B cell (primary cell): ENCODE results near the gene TSSC4. TPM values are rescaled to one million over a fixed set of nuclear protein-coding genes. Genes with fewer than 3 reads are reported as not detected.

Experiments
- ATAC-seq: fragments of 200-7000 bp; cut with Tn5 transposase; one replicate; pipeline ENCODE4 v1.10.0; 2021; ENCODE audit warnings: low read depth, mild to moderate bottlenecking, moderate number of reproducible peaks, moderate library complexity
- CTCF ChIA-PET: fragments of 350-600 bp; sonication (Branson Sonifier 250); formaldehyde crosslinking; loops from one replicate; lab custom pipeline; 2021; ENCODE audit warnings: antibody characterized with exemption, inconsistent platforms; lab: Charles Lee
- POLR2A ChIA-PET: fragments of 350-600 bp; sonication (Branson Sonifier 250); formaldehyde crosslinking; loops from one replicate; lab custom pipeline; 2021; ENCODE audit warnings: antibody characterized with exemption; lab: Charles Lee
- DNase-seq: peaks from one replicate; pipeline ENCODE4 v3.0.0; 2013
- H2AFZ ChIP-seq: 2 replicates; pipeline ENCODE4 v1.6.1; 2012; ENCODE audit warnings: mild to moderate bottlenecking, low read depth, low read length; ENCODE audit not compliant: insufficient read depth, poor library complexity, severe bottlenecking
- H3K27ac ChIP-seq, 2 donors: 1 replicate in 1 of 2; 2 replicates in 1 of 2; pipeline ENCODE4 v1.5.1; 2012 to 2013; ENCODE audit warnings: low read length in 2 of 2, mild to moderate bottlenecking in 2 of 2, moderate library complexity in 1 of 2
- H3K27me3 ChIP-seq, 4 experiments: fragments of 200-600 bp in 1 of 4; sonication (generic) in 1 of 4; replicated peaks in 1 of 4; 1 replicate in 2 of 4; 2 replicates in 2 of 4; pipeline versions ENCODE4 v1.6.1 to v1.7.0; 2013 to 2016; ENCODE audit warnings: low read length in 3 of 4, mild to moderate bottlenecking in 2 of 4, mixed read lengths in 1 of 4, moderate library complexity in 1 of 4; ENCODE audit not compliant: insufficient read depth in 4 of 4, control insufficient read depth in 3 of 4; ENCODE audit errors: control extremely low read depth in 1 of 4
- H3K36me3 ChIP-seq, 2 experiments: replicated peaks in 1 of 2; 1 replicate in 1 of 2; 2 replicates in 1 of 2; pipeline versions ENCODE4 v1.6.1 to v1.7.1; 2013; ENCODE audit warnings: low read length in 1 of 2; ENCODE audit not compliant: insufficient read depth in 2 of 2, control insufficient read depth in 1 of 2; ENCODE audit errors: control extremely low read depth in 1 of 2, extremely low read depth in 1 of 2
- H3K4me1 ChIP-seq, 2 donors: fragments of 200-600 bp in 1 of 2; sonication (generic) in 1 of 2; 1 replicate in 1 of 2; 2 replicates in 1 of 2; pipeline versions ENCODE4 v1.5.1 to v1.6.1; 2013 to 2017; ENCODE audit warnings: low read length in 2 of 2; ENCODE audit not compliant: control insufficient read depth in 2 of 2, insufficient read depth in 2 of 2
- H3K4me2 ChIP-seq: replicated peaks from 2 replicates; pipeline ENCODE3; 2012; ENCODE audit warnings: mild to moderate bottlenecking, low read depth, low read length; ENCODE audit not compliant: poor library complexity, severe bottlenecking
- H3K4me3 ChIP-seq, 5 experiments: fragments of 200-600 bp in 1 of 5; sonication (generic) in 1 of 5; 1 replicate in 3 of 5; 2 replicates in 2 of 5; pipeline versions ENCODE4 v1.5.1 to v1.7.0; 2011 to 2016; ENCODE audit warnings: low read length in 4 of 5, mild to moderate bottlenecking in 4 of 5, low read depth in 2 of 5, control low read depth in 1 of 5, moderate library complexity in 1 of 5; ENCODE audit not compliant: insufficient read depth in 1 of 5; ENCODE audit errors: control extremely low read depth in 1 of 5, extremely low read depth in 1 of 5
- H3K79me2 ChIP-seq: fragments of 200-600 bp; sonication (generic); one replicate; pipeline ENCODE4 v1.6.0; 2016; ENCODE audit warnings: low read length; ENCODE audit not compliant: control insufficient read depth, insufficient read depth
- H3K9ac ChIP-seq: fragments of 200-600 bp; sonication (generic); 2 replicates; pipeline ENCODE4 v1.6.1; 2017; ENCODE audit warnings: mild to moderate bottlenecking, low read length, moderate library complexity
- H3K9me3 ChIP-seq, 3 donors: one replicate each; pipeline versions ENCODE4 v1.6.1 to v1.7.1; 2013; ENCODE audit warnings: low read length in 2 of 3; ENCODE audit not compliant: control insufficient read depth in 2 of 3, insufficient read depth in 1 of 3; ENCODE audit errors: control extremely low read depth in 1 of 3
- H4K20me1 ChIP-seq: 2 replicates; pipeline ENCODE4 v1.6.0; 2012; ENCODE audit warnings: mild to moderate bottlenecking, low read length; ENCODE audit not compliant: insufficient read depth, control insufficient read depth, poor library complexity, severe bottlenecking
- H3K27ac Mint-ChIP-seq: one replicate; pipeline ENCODE4 v1.8.0; 2021; ENCODE audit warnings: mixed read lengths
- H3K27me3 Mint-ChIP-seq: one replicate; pipeline ENCODE4 v1.8.0; 2021; ENCODE audit warnings: mixed read lengths
- H3K4me1 Mint-ChIP-seq: one replicate; pipeline ENCODE4 v1.8.0; 2021; ENCODE audit warnings: mixed read lengths
- H3K4me3 Mint-ChIP-seq: one replicate; pipeline ENCODE4 v1.8.0; 2021; ENCODE audit warnings: mixed read lengths
- H3K9me3 Mint-ChIP-seq: one replicate; pipeline ENCODE4 v1.8.0; 2022; ENCODE audit warnings: mixed read lengths; ENCODE audit not compliant: insufficient read depth
- CTCF ChIP-seq: fragments of 200-600 bp; IDR thresholded peaks from one replicate; pipeline ENCODE4 v1.8.0; 2022; ENCODE audit warnings: antibody characterized with exemption, mild to moderate bottlenecking
- EZH2 ChIP-seq: IDR thresholded peaks from 2 replicates; pipeline ENCODE4 v1.6.1; 2012; ENCODE audit warnings: borderline replicate concordance, low read depth, mild to moderate bottlenecking, moderate library complexity, low read length; ENCODE audit not compliant: insufficient read depth, poor library complexity, severe bottlenecking
- WGBS: methylation state at CpG from one replicate; pipeline ENCODE4 v1.1.5; 2013; ENCODE audit warnings: missing lambda C conversion rate; ENCODE audit not compliant: insufficient coverage; 5-methylcytosine and 5-hydroxymethylcytosine counted together
- intact Hi-C: fragments of 100-400 bp; cut with micrococcal nuclease; formaldehyde crosslinking; loops from one replicate; pipeline ENCODE4 v1.10.0; 2022
- polyA plus RNA-seq: library from polyadenylated mRNA; depleted of rRNA; stranded (reverse); fragments of >200 nt; gene quantifications from 2 replicates; pipeline ENCODE4 v1.2.3, GENCODE V29; 2012
- total RNA-seq, 2 donors: library from RNA; stranded (reverse); fragments of 120-200 nt in 1 of 2; gene quantifications; 1 replicate in 1 of 2; 2 replicates in 1 of 2; pipeline versions ENCODE4 v1.2.3 to v1.2.4, GENCODE V29; 2013 to 2022

TSSC4 gene
- total and polyA plus RNA-seq, 2 donors (not counting 1 experiment from before 2014, with no cell fraction given) = 49.4 to 57.5 TPM

GRCh38 chr11:2358754-2359442 lies 41.7 kb upstream of the TSSC4 start:
- Histone ChIP-seq H2AFZ (peak overlapping the region; percentile 10), H3K4me2 (peak overlapping the region; percentile 27), H3K4me1 (peaks cover 0 to 5% of the 10 kb centered on the region in 2 donors), H3K27me3 (no peaks in the 10 kb centered on the region), H4K20me1 (no peaks in the 10 kb centered on the region), H3K27ac (no peak overlapping the region), H3K9ac (no peak overlapping the region), H3K9me3 (no peaks in the 10 kb centered on the region), H3K4me3 (no peak overlapping the region), H3K36me3 (no peaks in the 10 kb centered on the region), H3K79me2 (no peaks in the 10 kb centered on the region)
- Mint-ChIP-seq H3K27ac (peak overlapping the region; percentile 86), H3K9me3 (no peaks in the 10 kb centered on the region), H3K4me3 (peak overlapping the region; percentile 68), H3K4me1 (peaks cover 10% of the 10 kb centered on the region), H3K27me3 (no peaks in the 10 kb centered on the region)
- ChIA-PET POLR2A (interaction anchor here (1.3 kb wide), 1 partner anchor 18 kb away, joined by 9 read pairs; the partner anchor contains the start of gene CD81), CTCF (no interaction called here)
- peak; percentile 71 for ATAC-seq
- peak; percentile 34 for DNase-seq
- WGBS = 84% methylated on average over 9 of the region's 11 CpGs
- TF ChIP-seq CTCF (no peak), EZH2 (no peak)
- intact Hi-C loops = no loop called here

GRCh38 chr11:2359557-2359956 lies 41.0 kb upstream of the TSSC4 start:
- Histone ChIP-seq H3K4me2 (no peak overlapping the region), H3K4me1 (peaks cover 0 to 5% of the 10 kb centered on the region in 2 donors), H3K27ac (no peak overlapping the region), H3K36me3 (no peaks in the 10 kb centered on the region), H3K9ac (no peak overlapping the region), H2AFZ (no peak overlapping the region), H3K79me2 (no peaks in the 10 kb centered on the region), H3K27me3 (no peaks in the 10 kb centered on the region), H3K9me3 (no peaks in the 10 kb centered on the region), H4K20me1 (no peaks in the 10 kb centered on the region), H3K4me3 (no peak overlapping the region)
- no peak for DNase-seq
- no peak overlapping the region for H3K4me3 Mint-ChIP-seq
- POLR2A ChIA-PET = interaction anchor here (1.3 kb wide), 1 partner anchor 18 kb away, joined by 9 read pairs; the partner anchor contains the start of gene CD81
- WGBS = 93% methylated on average over 8 of the region's 9 CpGs
- intact Hi-C loops = no loop called here
- no peaks in the 10 kb centered on the region for H3K9me3 Mint-ChIP-seq
- TF ChIP-seq EZH2 (no peak), CTCF (no peak)
- CTCF ChIA-PET = no interaction called here
- H3K27ac Mint-ChIP-seq = peak overlapping the region; percentile 26
- no peak for ATAC-seq
- H3K4me1 Mint-ChIP-seq = peaks cover 10% of the 10 kb centered on the region
- H3K27me3 Mint-ChIP-seq = no peaks in the 10 kb centered on the region
